NCI-H446 treated with DMSO at 0.1 percent for 48 hours (cell line): ENCODE results near the gene KHDC3L.

ENCODE experiments used
- DNase-seq: peaks from one replicate; lab custom pipeline; 2025; lab: John Stamatoyannopoulos, UW

Gene KHDC3L, protein sequence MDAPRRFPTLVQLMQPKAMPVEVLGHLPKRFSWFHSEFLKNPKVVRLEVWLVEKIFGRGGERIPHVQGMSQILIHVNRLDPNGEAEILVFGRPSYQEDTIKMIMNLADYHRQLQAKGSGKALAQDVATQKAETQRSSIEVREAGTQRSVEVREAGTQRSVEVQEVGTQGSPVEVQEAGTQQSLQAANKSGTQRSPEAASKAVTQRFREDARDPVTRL

DNA sequence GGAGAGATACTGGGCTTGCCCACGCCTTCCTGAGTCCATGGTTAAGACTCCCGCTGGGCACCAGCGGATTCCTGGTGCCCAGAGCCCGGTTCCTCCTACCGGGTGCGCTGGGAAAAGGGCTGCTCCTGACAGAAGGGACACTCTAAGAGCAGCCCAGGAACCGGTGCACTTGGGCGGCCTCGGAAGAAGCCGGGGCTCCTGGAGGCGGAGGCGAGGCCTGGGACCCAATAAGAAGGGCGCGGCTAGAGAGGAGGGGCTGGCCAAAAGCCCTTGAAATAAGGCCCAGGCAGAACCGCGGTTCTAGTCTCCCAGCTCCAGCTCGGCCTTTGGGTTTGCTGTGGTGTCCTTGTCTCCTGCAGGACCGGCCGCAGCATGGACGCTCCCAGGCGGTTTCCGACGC is at the start of gene KHDC3L:
TSS of gene KHDC3L (plus strand) at position 301 of the 400 bp plus-strand sequence. CDS start at position 373, 72 bp downstream.
- DNase-seq = no peak

DNA sequence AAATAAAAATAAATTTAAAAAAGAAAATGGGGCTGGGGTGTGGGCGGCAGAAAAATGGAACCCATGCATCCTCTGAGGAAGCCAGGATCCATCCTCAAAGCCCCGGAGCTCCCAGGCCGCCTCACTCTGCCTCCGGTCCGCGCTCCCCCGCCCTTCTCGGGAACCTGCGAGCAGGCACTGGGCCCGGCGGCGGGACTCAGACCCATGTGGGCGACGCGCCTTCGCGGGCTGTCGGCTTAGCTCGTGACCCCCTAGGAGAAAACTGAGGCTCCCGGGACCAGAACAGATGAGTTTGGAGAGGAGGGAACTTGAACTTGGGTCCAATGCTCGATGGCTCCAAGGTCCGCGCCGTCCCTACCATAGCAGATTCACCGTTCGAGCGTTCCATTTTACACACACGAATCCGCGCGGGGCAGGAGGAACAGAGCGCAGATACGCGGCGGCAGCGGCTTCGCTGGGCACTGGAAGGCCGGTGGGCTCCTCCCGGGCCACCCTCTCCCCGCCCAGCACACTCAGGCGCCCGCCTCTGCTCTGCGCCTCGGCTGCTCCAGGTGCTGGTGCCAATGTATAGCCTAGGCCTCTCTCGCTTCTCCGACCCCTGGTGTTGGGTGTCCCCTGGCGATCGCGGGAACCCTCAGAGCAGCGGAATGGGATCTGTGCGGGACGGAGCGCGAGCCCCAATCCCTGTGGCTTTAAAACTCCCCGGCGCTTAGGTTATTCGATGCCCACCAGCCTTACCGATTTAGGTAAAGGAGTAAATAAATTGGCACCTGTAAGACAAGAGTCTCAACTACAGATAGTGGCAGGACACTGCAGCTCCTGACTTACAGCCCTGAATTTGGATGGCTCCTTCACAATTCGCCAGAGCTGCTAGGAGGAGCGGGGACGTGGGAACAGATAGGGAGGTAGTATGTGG is 47.6 kb upstream of the KHDC3L start:
- no peak for DNase-seq

DNA sequence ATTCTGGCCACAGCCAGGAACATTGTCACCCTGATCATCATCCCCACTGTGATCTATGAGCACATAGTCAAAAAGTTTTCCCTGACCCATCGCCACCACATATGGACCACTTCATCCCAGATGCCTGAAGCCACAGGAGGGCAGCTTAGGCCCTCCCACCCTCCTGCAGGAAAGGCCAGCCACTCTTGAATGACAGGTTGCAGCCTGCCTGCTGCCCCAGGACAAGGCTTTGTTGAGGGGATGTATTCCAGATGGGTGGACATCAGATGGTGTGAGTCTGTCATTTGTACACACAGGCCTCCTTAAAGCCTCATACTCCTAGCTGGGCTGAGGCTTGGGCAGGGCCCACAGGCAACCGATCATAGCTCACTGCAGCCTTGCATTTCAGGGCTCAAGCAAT is 39.1 kb upstream of the KHDC3L start:
- no peak for DNase-seq

DNA sequence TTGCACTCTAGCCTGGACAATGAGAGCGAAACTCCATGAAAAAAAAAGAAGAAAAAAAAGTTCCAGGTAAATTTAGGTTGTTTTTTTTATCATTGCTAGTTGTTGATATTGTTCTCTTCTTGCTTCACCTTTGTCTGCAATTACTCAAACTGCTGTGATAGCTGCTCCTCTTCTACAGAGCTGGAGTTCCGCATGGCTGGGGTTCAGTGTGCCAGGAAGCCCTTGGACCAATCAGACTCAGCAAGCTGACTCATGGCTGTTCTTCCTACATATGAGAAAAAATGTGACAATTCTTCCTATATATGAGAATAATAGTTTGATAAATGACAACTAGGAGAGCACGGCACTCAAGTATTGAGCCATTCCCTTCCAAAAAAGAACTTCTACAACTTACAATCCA is 36.8 kb upstream of the KHDC3L start:
- no peak for DNase-seq

DNA sequence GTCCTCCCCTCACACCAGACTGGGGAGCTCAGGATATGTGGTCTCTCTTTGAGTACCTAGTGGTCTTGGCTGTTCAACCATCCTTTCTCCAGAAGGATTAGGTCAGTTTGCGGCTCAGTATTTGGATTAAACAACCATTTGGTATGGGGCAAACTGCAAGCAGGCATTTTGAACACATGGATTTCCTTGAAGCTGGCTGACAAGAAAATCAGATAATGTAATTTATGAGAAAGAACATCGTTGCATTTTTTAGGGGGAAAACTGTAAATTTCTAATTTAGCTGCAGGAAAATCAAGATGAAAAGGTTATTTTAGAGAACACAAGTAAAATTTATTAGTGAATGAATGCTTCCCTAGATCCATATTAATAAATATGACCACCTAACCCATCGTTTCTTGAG is 33.7 kb upstream of the KHDC3L start:
- no peak for DNase-seq

DNA sequence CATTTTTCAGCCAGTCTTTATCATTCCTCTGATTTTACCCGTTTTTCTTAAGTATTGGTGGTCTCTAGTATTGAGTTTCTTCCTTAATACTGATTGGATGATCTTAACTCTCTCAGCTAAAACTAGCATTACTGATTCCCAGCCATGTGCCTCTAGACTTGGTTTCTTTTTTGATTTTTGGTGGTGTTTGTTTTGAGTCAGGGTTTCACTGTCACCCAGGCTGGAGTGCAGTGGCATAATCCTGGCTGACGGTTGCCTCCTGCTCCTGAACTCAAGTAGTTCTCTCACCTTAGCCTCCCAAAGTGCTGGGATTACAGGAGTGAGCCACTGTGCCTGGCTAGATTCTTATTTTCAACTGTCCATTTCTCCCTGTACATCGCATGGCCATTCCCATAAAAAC is 33.3 kb upstream of the KHDC3L start:
- no peak for DNase-seq

DNA sequence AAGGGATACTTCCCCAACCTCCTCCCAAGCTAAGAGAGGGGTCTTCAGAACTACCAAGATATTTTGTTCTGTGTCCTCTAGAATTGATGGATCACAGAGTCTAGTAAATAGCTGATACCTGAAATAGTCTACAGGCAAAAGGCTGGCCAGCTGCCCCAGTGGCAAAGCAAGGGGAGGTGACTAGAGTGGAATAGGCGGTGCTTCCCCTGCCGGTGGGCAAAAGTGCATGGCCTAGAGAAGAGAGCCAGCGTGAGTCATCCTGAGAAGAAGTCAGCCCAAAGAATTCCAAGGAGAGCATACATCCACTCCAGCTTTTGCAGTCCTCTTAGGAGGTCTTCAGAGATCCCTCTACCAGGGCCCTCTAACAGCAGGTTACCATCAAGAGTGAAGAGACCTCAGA is 23.1 kb upstream of the KHDC3L start:
- DNase-seq = no peak

DNA sequence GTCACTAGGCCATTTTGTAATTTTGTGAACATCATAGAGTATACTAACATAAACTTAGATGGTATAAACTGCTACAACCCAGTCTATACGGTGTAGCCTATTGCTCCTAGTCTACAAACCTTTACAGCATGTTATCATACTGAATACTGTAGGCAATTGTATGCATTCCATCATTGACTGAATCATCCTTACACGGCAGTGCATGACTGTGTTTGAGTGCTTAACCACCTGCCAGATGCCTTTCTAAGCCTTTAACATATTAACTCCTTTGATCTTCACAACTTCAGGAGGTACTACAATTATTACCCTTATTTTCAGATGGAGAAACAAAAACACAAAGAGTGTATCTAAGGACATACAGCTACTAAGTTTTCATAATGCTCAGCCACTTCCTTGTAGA is 22.4 kb upstream of the KHDC3L start:
- DNase-seq = no peak

DNA sequence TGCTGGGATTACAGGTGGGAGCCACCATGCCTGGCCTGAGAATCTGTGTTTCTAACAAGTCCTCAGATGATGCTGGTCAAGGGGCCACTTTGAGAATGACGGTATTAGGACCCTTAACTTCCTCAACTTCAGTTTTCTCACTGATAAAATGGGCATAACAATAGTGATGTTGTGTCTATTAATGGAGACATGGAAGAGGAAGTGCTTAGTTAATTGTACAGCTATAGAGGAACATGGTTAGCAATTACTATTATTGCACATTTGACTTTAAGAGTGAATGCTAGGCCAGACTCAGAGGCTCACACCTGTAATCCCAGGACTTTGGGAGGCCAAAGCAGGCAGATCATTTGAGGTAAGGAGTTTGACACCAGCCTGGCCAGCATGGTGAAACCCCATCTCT is 21.1 kb upstream of the KHDC3L start:
- no peak for DNase-seq

DNA sequence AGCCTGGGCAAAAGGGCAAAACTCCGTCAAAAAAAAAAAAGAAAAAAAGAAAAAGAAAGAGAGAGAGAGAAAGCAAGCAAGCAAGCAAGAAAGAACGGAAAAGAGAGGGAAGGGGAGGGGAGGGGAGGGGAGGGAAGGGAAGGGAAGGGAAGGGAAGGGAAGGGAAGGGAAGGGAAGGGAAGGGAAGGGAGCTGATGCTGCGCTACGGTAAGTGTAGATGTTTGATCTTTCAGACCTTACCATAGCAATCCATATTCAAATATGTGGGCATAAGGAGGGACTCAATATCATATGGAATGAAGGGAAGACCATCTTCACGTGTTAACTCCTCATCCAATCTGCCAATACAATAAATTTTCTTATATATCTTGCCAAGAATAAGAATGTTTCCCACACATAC is 20.3 kb upstream of the KHDC3L start:
- DNase-seq = no peak

DNA sequence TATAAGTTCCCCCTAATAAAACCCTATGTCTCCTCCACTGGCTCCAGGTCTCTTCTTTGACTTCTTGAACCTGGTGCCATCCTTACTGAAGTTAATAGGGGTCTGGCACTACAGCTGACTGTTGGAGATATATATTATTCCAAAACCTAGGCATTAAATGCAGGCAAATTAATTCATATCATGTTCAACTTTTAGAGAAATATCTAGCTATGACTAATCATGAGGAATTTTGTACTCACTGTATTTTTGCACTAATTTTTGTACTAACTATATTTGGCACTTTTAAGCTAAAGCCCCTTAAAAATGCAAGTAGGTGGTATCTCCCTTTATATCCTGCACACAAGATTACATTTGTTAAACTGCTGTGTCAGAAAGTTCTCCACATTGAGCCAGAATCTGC is 19.3 kb upstream of the KHDC3L start:
- no peak for DNase-seq

DNA sequence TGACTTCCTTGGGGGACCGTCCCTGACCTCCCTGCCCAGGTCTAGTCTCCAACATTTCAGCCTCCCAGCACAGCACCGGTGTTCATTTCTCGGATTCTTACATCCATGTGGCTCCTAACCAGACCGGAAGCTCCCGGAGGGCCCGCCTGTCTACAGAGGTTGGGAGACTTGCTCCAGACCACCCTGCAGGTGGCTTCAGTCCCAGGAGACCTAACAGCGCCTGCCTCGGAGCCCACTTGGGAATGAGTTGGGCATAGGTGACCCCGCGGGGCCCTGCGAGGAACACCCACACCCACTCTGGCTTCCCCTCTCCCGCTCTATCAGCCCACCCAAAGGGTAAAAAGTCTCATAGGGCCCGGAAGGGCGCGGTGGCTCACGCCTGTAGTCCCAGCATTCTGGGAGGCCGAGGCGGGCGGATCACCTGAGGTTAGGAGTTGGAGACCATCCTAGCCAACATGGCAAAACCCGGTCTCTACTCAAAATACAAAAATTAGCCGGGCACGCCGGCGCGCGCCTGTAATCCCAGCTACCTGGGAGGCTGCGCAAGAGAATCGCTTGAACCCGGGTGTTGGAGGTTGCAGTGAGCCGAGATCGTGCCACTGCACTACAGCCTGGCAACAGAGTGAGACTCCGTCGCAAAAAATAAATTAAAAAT is 13.8 kb upstream of the KHDC3L start:
- no peak for DNase-seq

DNA sequence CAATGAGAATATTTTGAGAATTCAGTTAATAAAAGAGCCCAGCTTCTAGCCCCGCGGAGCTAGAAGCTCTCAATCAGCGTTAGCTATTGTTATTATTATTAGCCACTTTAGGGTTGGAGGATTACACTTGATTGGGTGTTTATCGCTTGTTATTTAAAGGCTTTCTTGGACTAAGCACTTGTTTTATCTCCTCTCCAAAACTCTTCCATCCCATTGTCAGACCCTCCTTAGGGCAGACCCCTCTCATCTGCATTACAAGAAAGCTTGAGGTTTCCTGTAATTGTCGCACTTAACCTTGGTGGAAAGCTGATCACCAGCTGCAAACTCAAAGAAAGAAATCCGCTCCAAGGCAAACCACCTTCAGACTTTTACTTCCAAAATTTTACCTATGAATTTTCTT is 13.1 kb upstream of the KHDC3L start:
- no peak for DNase-seq

DNA sequence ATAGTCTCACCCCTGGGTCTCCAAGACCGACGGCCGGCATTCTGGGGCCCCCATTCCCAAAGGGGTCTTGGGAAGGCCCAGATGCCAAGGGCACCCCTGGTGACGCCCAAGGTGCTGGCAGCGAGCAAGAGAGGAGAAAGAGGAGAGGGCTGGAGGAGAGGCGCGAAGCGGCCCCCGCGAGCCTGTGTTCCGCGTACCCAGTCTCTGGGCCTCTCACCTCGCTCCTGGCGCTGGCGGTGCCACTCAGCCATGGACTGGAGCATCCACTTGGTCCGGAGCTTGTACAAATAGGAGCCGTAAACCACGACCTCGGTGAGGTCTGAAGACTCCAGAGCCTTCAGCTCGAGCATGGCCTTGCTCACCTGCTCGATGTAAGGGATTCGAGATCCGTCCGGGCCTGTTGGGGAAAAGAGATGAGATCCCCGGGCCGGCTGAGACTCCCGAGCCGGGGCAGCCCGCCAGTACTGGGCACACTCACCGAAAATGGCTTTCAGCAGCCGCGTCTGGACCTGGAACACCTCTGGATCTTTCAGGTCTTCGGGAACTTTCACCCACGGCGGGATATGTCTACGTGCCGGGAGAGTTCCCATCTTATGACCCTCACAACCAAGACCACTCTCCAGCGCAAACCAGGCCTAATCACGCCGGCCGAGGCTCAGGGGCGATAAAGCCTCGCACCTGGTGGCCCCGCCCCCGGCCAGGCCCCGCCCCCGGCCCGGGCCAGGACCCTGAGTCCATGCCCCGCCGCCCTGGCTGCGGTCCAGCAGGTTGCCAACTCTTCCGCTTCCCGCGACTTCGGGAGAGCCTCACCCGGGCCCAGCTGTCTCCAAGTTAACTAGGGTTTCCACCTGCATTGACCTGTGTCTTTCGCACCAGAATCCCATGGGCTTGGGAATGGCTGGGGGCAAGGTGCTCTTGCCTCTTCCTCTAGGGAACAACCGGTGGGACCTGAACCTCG is 8.5 kb upstream of the KHDC3L start, which contains the start of gene DPPA5:
TSS of gene DPPA5 (minus strand) at position 641 of the 958 bp plus-strand sequence. CDS start at position 590, 51 bp downstream.
- DNase-seq = no peak

DNA sequence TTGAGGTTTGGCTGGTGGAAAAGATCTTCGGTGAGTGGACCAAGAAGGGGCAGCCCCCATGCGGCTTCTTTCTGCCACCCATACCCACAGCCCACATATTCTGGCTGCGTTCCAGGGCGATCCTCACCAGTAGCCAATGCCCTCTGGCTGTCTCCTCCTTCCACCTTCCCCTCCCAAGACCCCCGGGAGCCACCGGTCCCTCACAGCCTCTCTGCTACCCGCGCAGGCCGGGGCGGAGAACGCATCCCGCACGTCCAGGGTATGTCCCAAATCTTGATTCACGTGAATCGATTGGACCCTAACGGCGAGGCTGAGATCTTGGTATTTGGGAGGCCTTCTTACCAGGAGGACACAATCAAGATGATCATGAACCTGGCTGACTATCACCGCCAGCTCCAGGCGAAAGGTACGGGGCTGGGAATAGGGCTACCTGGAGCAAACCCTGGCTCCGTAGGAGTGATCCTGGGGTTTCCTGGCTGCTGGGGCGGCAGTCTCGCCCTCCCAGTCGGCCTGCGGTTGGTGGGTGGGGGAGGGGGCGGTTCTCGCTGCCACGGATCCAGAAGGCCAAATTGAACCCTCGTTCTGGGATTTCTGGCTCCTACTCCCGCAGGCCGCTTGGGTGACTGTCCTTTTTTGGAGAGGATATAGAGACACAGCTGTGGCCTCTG is 545 bp downstream of the KHDC3L start:
- no peak for DNase-seq

DNA sequence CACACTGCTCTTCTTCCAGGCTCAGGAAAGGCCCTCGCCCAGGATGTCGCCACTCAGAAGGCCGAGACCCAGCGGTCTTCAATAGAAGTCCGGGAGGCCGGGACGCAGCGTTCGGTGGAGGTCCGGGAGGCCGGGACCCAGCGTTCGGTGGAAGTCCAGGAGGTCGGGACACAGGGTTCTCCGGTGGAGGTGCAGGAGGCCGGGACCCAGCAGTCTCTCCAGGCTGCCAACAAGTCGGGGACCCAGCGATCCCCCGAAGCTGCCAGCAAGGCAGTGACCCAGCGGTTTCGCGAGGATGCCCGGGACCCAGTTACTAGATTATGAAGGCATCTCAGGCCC is 1.0 kb downstream of the KHDC3L start:
- DNase-seq = no peak

DNA sequence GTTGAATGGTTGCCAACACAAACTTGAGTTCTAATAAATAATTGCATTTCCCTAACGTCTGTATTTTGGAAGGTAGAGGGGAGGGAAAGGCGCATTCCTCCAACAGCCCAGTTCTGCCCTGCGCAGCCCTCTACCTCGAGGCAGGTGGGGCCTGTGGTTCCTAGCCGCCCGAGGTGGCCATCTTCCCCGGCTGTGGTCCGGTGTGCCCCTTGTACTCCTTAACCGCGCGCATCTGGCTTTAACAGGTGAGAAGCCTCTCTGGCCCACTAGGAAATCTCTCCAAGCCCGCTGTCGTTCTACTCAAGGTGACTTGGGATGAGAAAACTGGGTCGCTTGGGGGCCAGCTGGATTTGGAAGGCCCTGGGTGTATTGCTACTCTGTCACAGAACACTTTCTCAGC is 1.7 kb downstream of the KHDC3L start:
- no peak for DNase-seq

DNA sequence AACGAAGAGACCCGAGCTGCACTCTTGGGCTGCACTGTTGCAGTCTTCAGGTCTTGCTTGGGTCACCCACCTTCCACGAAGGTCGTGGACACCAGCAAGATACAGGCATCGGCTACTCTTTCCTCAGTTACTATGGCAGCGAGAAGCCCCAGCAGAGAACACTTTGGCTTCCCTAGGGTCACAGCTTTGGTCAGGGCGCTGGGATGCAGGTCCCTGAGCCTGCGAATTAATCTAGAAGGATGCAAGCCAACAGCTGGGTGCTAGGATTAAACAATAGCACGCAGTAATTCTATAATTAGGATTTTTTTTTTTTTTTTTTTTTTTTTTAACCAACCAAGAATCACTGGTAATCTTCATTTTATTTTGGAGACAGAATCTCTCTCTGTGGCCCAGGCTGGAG is 2.1 kb downstream of the KHDC3L start:
- no peak for DNase-seq

DNA sequence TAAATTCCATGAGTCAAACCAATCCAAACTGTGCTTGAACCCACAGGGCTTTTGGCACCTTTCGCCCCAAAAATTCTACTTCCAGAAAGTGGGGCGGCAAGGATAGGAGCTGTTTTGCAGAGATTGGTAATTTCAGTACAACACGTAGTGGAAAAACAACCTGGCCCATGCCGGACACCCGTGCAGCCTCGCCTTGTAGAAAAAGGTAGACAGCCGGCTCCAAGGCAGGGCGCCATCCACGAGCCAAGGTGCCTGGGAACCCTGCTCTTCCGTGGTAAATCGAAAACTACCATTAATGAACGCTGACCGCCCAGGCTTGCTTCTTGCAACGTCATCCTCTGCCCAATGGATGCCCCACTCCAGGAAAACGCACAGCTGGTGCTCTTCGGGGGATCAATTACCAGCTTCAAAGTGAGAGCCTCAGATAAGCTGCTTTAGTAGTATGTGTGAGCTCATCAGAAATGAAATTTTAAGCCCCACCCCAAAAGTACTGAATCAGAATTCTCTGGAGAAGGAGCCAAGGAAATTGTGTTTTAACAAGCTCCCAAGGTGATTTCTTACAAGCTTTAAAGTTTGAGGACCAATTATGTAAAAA is 5.4 kb downstream of the KHDC3L start:
- DNase-seq = no peak

DNA sequence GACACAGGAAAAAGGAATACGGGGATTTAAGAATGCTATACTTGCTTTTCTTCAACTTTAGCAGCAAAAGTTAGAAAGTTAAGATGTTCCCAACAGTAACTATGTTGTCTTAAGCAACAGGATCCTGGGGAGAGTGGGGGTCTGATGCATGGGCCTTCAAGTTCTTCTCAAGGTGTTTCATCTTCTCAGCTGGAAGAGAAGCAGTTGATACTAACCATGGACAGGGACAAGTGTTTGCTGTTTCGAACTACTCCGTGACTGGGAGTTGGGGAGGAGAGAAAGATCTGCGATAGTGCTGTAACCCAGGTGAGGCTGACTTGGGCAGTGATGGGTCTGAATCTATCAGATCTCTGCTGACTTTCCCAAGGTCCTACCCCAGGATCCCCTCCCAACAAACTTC is 6.2 kb downstream of the KHDC3L start:
- DNase-seq = no peak

DNA sequence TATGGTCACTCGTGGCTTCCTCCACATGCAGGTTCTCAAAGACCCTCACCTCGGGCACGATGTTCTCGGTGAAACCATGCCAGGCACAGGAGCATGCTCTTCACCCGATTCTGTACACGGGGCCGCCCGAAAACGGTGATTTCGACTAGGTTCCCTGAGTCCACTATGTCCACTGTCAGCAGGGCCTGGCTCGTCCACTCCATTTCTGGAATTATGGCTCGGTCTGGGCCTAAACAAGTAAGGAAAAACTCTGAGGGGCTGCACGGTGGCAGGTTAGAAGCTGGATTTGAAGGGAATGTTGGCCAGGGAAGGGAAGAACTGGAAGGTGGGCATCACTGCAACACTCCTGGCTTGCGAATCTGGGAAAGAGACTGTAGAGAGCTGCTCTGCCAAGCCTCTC is 6.7 kb downstream of the KHDC3L start:
- DNase-seq = no peak
